Endothelial cell (in vitro differentiated cells): ENCODE results near the gene RRBP1. TPM values are rescaled to one million over a fixed set of nuclear protein-coding genes. Genes with fewer than 3 reads are reported as not detected.
"Not testable (repeated sequence)": the region's sequence is repeated elsewhere in the genome, so short reads cannot be mapped to it uniquely, and the experiment has no call there.

ENCODE experiments used
- DNase-seq: peaks from one replicate; pipeline ENCODE4 v3.0.0; 2021; ENCODE audit warnings: low spot score
- H3K27ac Mint-ChIP-seq: one replicate; pipeline ENCODE4 v1.8.0; 2021; ENCODE audit warnings: mixed read lengths, inconsistent platforms; ENCODE audit not compliant: unreplicated experiment
- H3K27me3 Mint-ChIP-seq: one replicate; pipeline ENCODE4 v1.8.0; 2021; ENCODE audit warnings: mild to moderate bottlenecking, moderate library complexity, mixed read lengths, inconsistent platforms; ENCODE audit not compliant: unreplicated experiment
- H3K36me3 Mint-ChIP-seq: one replicate; pipeline ENCODE4 v1.8.0; 2021; ENCODE audit warnings: mild to moderate bottlenecking, low read depth, mixed read lengths, inconsistent platforms; ENCODE audit not compliant: unreplicated experiment
- H3K4me1 Mint-ChIP-seq: one replicate; pipeline ENCODE4 v1.8.0; 2021; ENCODE audit warnings: mild to moderate bottlenecking, mixed read lengths, inconsistent platforms; ENCODE audit not compliant: unreplicated experiment
- H3K4me3 Mint-ChIP-seq: one replicate; pipeline ENCODE4 v1.8.0; 2021; ENCODE audit warnings: mild to moderate bottlenecking, mixed read lengths, inconsistent platforms; ENCODE audit not compliant: unreplicated experiment
- H3K9me3 Mint-ChIP-seq: one replicate; pipeline ENCODE4 v1.8.0; 2021; ENCODE audit warnings: mixed read lengths, inconsistent platforms; ENCODE audit not compliant: unreplicated experiment
- CTCF ChIP-seq: fragments of 200-600 bp; sonication (generic); IDR thresholded peaks from one replicate; pipeline ENCODE4 v1.5.0; 2021; ENCODE audit warnings: antibody characterized with exemption; ENCODE audit not compliant: unreplicated experiment
- total RNA-seq: library from RNA; stranded (reverse); fragmentation: NEBNext Ultra II Directional; extraction: Animal tissue kit (Norgen Biotek cat#: 25700); gene quantifications from one replicate; pipeline ENCODE4 v1.2.1, GENCODE V29; 2021; ENCODE audit not compliant: unreplicated experiment

RRBP1 gene
- total RNA-seq, 1 donor from 2014 or later: 179 TPM

DNA sequence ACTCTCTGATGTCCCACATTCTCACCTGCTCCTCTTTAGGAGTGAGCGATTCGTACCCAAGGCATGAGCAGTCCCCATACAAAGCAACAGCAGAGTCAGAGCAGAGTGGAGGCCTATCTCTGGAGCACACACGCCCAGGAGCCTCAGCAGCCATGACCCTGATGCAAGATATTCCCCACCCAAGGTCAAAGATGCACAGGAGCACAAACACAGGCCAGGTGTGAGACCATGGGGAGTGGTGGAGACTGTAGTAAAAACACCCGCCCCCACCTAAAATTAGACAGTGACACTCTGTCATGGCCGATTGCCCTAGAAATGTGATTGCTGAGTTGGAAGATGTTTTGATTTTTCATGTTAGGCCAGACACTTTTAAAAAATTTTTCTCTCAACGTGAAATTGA lies 21.4 kb downstream of the RRBP1 start:
- peaks cover 33% of the 10 kb centered on the region for H3K4me1 Mint-ChIP-seq
- H3K27me3 Mint-ChIP-seq: no peaks in the 10 kb centered on the region
- peaks cover 42% of the 10 kb centered on the region for H3K36me3 Mint-ChIP-seq
- H3K4me3 Mint-ChIP-seq: peak overlapping the region; percentile 48
- no peaks in the 10 kb centered on the region for H3K9me3 Mint-ChIP-seq
- H3K27ac Mint-ChIP-seq: peak overlapping the region; percentile 46
- no peak for TF ChIP-seq CTCF
- no peak for DNase-seq

GRCh38 chr20:17659801-17660200 lies 22.2 kb downstream of the RRBP1 start:
- Mint-ChIP-seq H3K27ac (no peak overlapping the region), H3K4me1 (peaks cover 31% of the 10 kb centered on the region), H3K27me3 (no peaks in the 10 kb centered on the region), H3K9me3 (no peaks in the 10 kb centered on the region), H3K36me3 (peaks cover 42% of the 10 kb centered on the region), H3K4me3 (peak overlapping the region; percentile 69)
- no peak for DNase-seq
- peak; percentile 19 for TF ChIP-seq CTCF

DNA sequence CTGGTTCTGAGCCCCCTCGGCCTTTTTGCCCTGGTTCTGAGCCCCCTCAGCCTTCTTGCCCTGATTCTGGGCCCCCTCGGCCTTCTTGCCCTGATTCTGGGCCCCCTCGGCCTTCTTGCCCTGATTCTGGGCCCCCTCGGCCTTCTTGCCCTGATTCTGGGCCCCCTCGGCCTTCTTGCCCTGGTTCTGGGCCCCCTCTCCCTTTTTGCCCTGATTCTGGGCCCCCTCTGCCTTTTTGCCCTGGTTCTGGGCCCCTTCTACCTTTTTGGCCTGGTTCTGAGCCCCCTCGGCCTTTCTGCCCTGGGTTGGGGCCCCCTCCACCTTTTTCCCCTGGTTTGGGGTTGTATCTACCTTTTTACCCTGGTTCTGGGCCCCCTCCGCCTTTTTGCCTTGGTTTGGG lies 22.7 kb downstream of the RRBP1 start:
- H3K36me3 Mint-ChIP-seq: peaks cover 44% of the 10 kb centered on the region
- not testable (repeated sequence) for H3K27ac Mint-ChIP-seq, H3K27me3 Mint-ChIP-seq, H3K9me3 Mint-ChIP-seq, DNase-seq
- peak overlapping the region; percentile 69 for H3K4me3 Mint-ChIP-seq
- peaks cover 30% of the 10 kb centered on the region for H3K4me1 Mint-ChIP-seq

DNA sequence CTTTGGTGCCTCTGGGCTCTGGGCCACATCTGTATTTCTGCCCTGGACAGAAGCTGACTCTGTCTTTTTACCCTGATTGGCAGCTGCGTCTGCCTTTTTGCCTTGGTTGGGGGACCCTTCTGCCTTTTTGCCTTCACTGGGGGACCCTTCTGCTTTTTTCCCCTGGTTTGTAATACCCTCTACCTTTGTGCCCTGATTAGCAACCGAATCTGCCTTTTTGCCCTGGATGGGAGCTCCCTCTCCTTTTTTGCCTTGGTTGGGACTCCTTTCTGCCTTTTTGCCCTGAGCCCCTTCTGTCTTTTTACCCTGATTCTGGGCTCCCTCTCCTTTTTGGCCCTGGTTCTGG lies 23.4 kb downstream of the RRBP1 start:
- Mint-ChIP-seq H3K36me3 (peaks cover 48% of the 10 kb centered on the region), H3K27ac (no peak overlapping the region), H3K9me3 (no peaks in the 10 kb centered on the region), H3K27me3 (no peaks in the 10 kb centered on the region), H3K4me3 (peak overlapping the region; percentile 21), H3K4me1 (peaks cover 26% of the 10 kb centered on the region)
- TF ChIP-seq CTCF: no peak
- no peak for DNase-seq

GRCh38 chr20:17657898-17658647 lies 24.0 kb downstream of the RRBP1 start:
- TF ChIP-seq CTCF: no peak
- Mint-ChIP-seq H3K4me1 (peaks cover 26% of the 10 kb centered on the region), H3K27ac (no peak overlapping the region), H3K36me3 (peaks cover 48% of the 10 kb centered on the region), H3K27me3 (no peaks in the 10 kb centered on the region), H3K9me3 (no peaks in the 10 kb centered on the region), H3K4me3 (peak overlapping the region; percentile 21)
- no peak for DNase-seq
